Measurements from ENCODE around the gene GAGE13. TPM values are rescaled to one million over a fixed set of nuclear protein-coding genes. Genes with fewer than 3 reads are reported as not detected.
"Not testable (repeated sequence)": the region's sequence is repeated elsewhere in the genome, so short reads cannot be mapped to it uniquely, and the experiment has no call there.

GAGE13 gene
- total RNA-seq, 2 experiments from 2014 or later = not detected

GRCh38 chrX:49341449-49341848 lies 10.1 kb downstream of the GAGE13 start:
- ATAC-seq; CTCF ChIA-PET; H3K4me3 Mint-ChIP-seq; intact Hi-C loops (cut with DNase I, micrococcal nuclease); H3K27ac Mint-ChIP-seq; H3K36me3 Mint-ChIP-seq (ENCODE audit: low read depth); H3K4me1 Mint-ChIP-seq; H3K27me3 Mint-ChIP-seq; POLR2A ChIA-PET; DNase-seq; H3K9me3 Mint-ChIP-seq (ENCODE audit: low read depth): not testable (repeated sequence)

- DNase-seq; intact Hi-C loops (cut with DNase I, micrococcal nuclease); H3K27ac Mint-ChIP-seq; H3K9me3 Mint-ChIP-seq (ENCODE audit: low read depth); ATAC-seq; POLR2A ChIA-PET; H3K36me3 Mint-ChIP-seq (ENCODE audit: low read depth); H3K4me3 Mint-ChIP-seq; H3K4me1 Mint-ChIP-seq; H3K27me3 Mint-ChIP-seq; CTCF ChIA-PET: not testable (repeated sequence)
Observed at GRCh38 chrX:49344496-49345175, 13.3 kb downstream of the GAGE13 start.

GRCh38 chrX:49345402-49345801 lies 14.0 kb downstream of the GAGE13 start:
- H3K27me3 Mint-ChIP-seq; H3K9me3 Mint-ChIP-seq (ENCODE audit: low read depth); intact Hi-C loops (cut with DNase I, micrococcal nuclease); H3K4me3 Mint-ChIP-seq; ATAC-seq; CTCF ChIA-PET; POLR2A ChIA-PET; H3K4me1 Mint-ChIP-seq; DNase-seq; H3K36me3 Mint-ChIP-seq (ENCODE audit: low read depth); H3K27ac Mint-ChIP-seq: not testable (repeated sequence)

DNA sequence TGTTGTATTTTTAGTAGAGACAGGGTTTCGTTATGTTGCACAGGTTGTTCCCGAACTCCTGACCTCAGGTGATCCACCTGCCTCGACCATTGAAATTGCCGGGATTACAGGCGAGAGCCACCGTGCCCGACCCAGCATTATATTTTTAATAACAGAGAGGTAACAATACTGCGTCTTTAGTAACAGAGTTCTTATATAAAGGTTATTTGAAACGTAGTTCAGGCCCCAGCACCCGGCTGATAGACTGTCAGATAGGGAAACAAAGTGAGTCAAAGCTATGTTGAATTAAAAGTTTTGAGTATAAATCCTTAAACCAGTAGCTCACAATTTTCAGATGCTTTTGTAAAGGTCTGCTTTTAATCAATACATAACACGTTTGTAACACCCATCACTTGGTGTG lies 14.8 kb downstream of the GAGE13 start:
- ATAC-seq; H3K4me3 Mint-ChIP-seq; H3K4me1 Mint-ChIP-seq; CTCF ChIA-PET; POLR2A ChIA-PET; H3K27ac Mint-ChIP-seq; H3K36me3 Mint-ChIP-seq (ENCODE audit: low read depth); intact Hi-C loops (cut with DNase I, micrococcal nuclease); H3K9me3 Mint-ChIP-seq (ENCODE audit: low read depth); DNase-seq; H3K27me3 Mint-ChIP-seq: not testable (repeated sequence)

Other genes with a start within 250 kb of the GAGE13 start
- gene GPKOW, start 207.8 kb upstream of the GAGE13 start, total RNA-seq = 10 to 100 TPM; 17.8 to 21.2 TPM
- gene MAGIX, start 168.8 kb upstream of the GAGE13 start, total RNA-seq = 1 to 10 TPM in 1 of 2 experiments, under 1 TPM in 1; 0.49 to 1.3 TPM
- 100 to 1,000 TPM; 174 to 202 TPM for gene PLP2, start 159.7 kb upstream of the GAGE13 start, total RNA-seq
- 10 to 100 TPM; 22.3 to 23.0 TPM for gene PRICKLE3, start 145.2 kb upstream of the GAGE13 start, total RNA-seq
- gene SYP, start 131.4 kb upstream of the GAGE13 start, total RNA-seq = 1 to 10 TPM; 7.2 to 8.5 TPM
- under 1 TPM; 0.65 to 0.87 TPM for gene CACNA1F, start 98.2 kb upstream of the GAGE13 start, total RNA-seq
- gene CCDC22, start 96.1 kb upstream of the GAGE13 start, total RNA-seq = 10 to 100 TPM; 19.8 to 23.8 TPM
- gene FOXP3, start 66.9 kb upstream of the GAGE13 start, total RNA-seq = 10 to 100 TPM; 17.9 to 20.0 TPM
- gene PPP1R3F, start 61.8 kb upstream of the GAGE13 start, total RNA-seq = 1 to 10 TPM; 4.4 to 4.7 TPM
- not detected for gene GAGE10, start 27.9 kb upstream of the GAGE13 start, total RNA-seq
- not detected for gene GAGE12J, start 9.5 kb upstream of the GAGE13 start, total RNA-seq
- gene GAGE12C, start 200.6 kb downstream of the GAGE13 start, total RNA-seq = not detected
- not detected for gene GAGE12D, start 210.2 kb downstream of the GAGE13 start, total RNA-seq
- not detected for gene GAGE12E, start 219.7 kb downstream of the GAGE13 start, total RNA-seq
- not detected for gene GAGE12F, start 229.3 kb downstream of the GAGE13 start, total RNA-seq
- gene GAGE12G, start 238.8 kb downstream of the GAGE13 start, total RNA-seq = not detected
- not detected for gene GAGE12H, start 248.4 kb downstream of the GAGE13 start, total RNA-seq